ENCODE data around the gene SH2B3. TPM values are rescaled to one million over a fixed set of nuclear protein-coding genes. Genes with fewer than 3 reads are reported as not detected.

Gene SH2B3
- total RNA-seq (2021; ENCODE audit: unreplicated experiment) (39.6 TPM), Bru-seq, nascent RNA (percentile 83 among the genes with signal in this experiment), BruChase-seq, experiment 1, labeled RNA remaining after a 2-hour chase (percentile 86 among the genes with signal in this experiment), BruChase-seq, experiment 2, labeled RNA remaining after a 6-hour chase (percentile 90 among the genes with signal in this experiment)
- polyA plus RNA-seq (2012; ENCODE audit: insufficient read length) = 25.5 TPM
- long read RNA-seq, full-length matches to known transcripts = 11 of 131 reads
- long read RNA-seq, partial matches to known transcripts = 14 of 131 reads
- long read RNA-seq, other reads (novel, unspliced or antisense) = 106 of 131 reads

- no TSS peak for BruUV-seq (replicated peaks)
- DNase-seq (ENCODE audit: low read depth, low spot score) = no peak
- in situ Hi-C loops (cut with HindIII; ENCODE audit: low pct_unique_long_range_greater_than_20kb, low sequenced_read_pairs) (no loop called here), intact Hi-C loops (cut with micrococcal nuclease; ENCODE audit: unreplicated experiment) (no loop called here)
- no peaks in the 10 kb centered on the region for H3K27me3 ChIP-seq (ENCODE audit: control insufficient read depth, insufficient read depth, low read length)
- ATAC-seq = peak; percentile 9
- H3K4me1 ChIP-seq (ENCODE audit: control insufficient read depth, insufficient read depth, low read length) = peaks cover 54% of the 10 kb centered on the region
- ChIA-PET CTCF (no interaction called here), POLR2A (no interaction called here)
- no peaks in the 10 kb centered on the region for H3K9me3 ChIP-seq (ENCODE audit: control insufficient read depth, insufficient read depth, low read depth, low read length)
- TF ChIP-seq CTCF (IDR thresholded peaks at IDR 0.05) (no peak), SIN3A (IDR thresholded peaks at IDR 0.05; ENCODE audit: borderline replicate concordance, insufficient read depth, low read depth, low read length) (no peak; the same call in 1 of the 2 replicates), POLR2AphosphoS5 (IDR thresholded peaks at IDR 0.05; ENCODE audit: low read depth, low read length) (no peak), REST (IDR thresholded peaks at IDR 0.05; ENCODE audit: insufficient read depth in 1 of 2, low read depth in 2 of 2, low read length in 1 of 2) (no peak), TCF7L2 (IDR thresholded peaks at IDR 0.05; ENCODE audit: low read depth, low read length) (no peak)
- no peaks in the 10 kb centered on the region; the same call in 1 of the 2 replicates for H3K36me3 ChIP-seq (ENCODE audit: control insufficient read depth, insufficient read depth, low read length)
- peak within 1 kb of the TSS; percentile 95 for H3K27ac ChIP-seq (ENCODE audit: low read length)
- H3K4me3 ChIP-seq (ENCODE audit: low read depth in 2 of 2, low read length in 2 of 2) = peak within 1 kb of the TSS; percentile 89 to 90
Observed at GRCh38 chr12:111405859-111406473, at the start of gene SH2B3. Gene SH2B3 (plus strand): TSS chr12:111405923. CDS start chr12:111418146, 12,223 bp downstream.

- in situ Hi-C loops (cut with HindIII; ENCODE audit: low pct_unique_long_range_greater_than_20kb, low sequenced_read_pairs) = no loop called here
- ChIA-PET CTCF (no interaction called here), POLR2A (interaction anchor here (0.7 kb wide), 1 partner anchor 407 kb away, joined by 15 read pairs; no protein-coding TSS in a partner anchor)
- Histone ChIP-seq H3K27me3 (ENCODE audit: control insufficient read depth, insufficient read depth, low read length) (no peaks in the 10 kb centered on the region), H3K36me3 (ENCODE audit: control insufficient read depth, insufficient read depth, low read length) (no peaks in the 10 kb centered on the region), H3K4me3 (ENCODE audit: low read depth in 2 of 2, low read length in 2 of 2) (no peak overlapping the region), H3K4me1 (ENCODE audit: control insufficient read depth, insufficient read depth, low read length) (peaks cover 4% of the 10 kb centered on the region), H3K27ac (ENCODE audit: low read length) (no peak overlapping the region), H3K9me3 (ENCODE audit: control insufficient read depth, insufficient read depth, low read depth, low read length) (no peaks in the 10 kb centered on the region)
- DNase-seq (ENCODE audit: low read depth, low spot score) (no peak), ATAC-seq (no peak)
- intact Hi-C loops (cut with micrococcal nuclease; ENCODE audit: unreplicated experiment) = no loop called here
- BruUV-seq (replicated peaks) = no TSS peak
- no peak for TF ChIP-seq CTCF (IDR thresholded peaks at IDR 0.05)
- no peak for TF ChIP-seq SIN3A (IDR thresholded peaks at IDR 0.05; ENCODE audit: borderline replicate concordance, insufficient read depth, low read depth, low read length)
- TF ChIP-seq POLR2AphosphoS5 (IDR thresholded peaks at IDR 0.05; ENCODE audit: low read depth, low read length) = no peak
- TF ChIP-seq TCF7L2 (IDR thresholded peaks at IDR 0.05; ENCODE audit: low read depth, low read length) = no peak
- TF ChIP-seq REST (IDR thresholded peaks at IDR 0.05; ENCODE audit: insufficient read depth in 1 of 2, low read depth in 2 of 2, low read length in 1 of 2) = no peak
Observed at GRCh38 chr12:111359231-111359913, 46.4 kb upstream of the SH2B3 start.

All from Panc1 (cell line).